T-helper 1 cell treated with Interleukin-12 subunit alpha and Interleukin-12 subunit beta and Interleukin-4 antibody, amounts not matched to agents 30 ng/mL and 1 ng/mL, for 36 hours (primary cell): ENCODE measurements around the gene SLCO3A1. TPM values are rescaled to one million over a fixed set of nuclear protein-coding genes. Genes with fewer than 3 reads are reported as not detected.

Experiments
- intact Hi-C: fragments of 100-400 bp; cut with micrococcal nuclease; formaldehyde crosslinking; loops from one replicate; pipeline ENCODE4 v1.15.1; 2024
- total RNA-seq: library from RNA; stranded (reverse); gene quantifications from 2 replicates; pipeline ENCODE4 v1.2.3, GENCODE V29; 2022

Gene SLCO3A1
- total RNA-seq, 1 donor from 2014 or later = 35.2 TPM

- intact Hi-C loops = no loop called here
Observed at GRCh38 chr15:92092289-92093105, 239.0 kb downstream of the SLCO3A1 start.

GRCh38 chr15:92095693-92096092 is 242.2 kb downstream of the SLCO3A1 start:
- intact Hi-C loops = no loop called here

DNA sequence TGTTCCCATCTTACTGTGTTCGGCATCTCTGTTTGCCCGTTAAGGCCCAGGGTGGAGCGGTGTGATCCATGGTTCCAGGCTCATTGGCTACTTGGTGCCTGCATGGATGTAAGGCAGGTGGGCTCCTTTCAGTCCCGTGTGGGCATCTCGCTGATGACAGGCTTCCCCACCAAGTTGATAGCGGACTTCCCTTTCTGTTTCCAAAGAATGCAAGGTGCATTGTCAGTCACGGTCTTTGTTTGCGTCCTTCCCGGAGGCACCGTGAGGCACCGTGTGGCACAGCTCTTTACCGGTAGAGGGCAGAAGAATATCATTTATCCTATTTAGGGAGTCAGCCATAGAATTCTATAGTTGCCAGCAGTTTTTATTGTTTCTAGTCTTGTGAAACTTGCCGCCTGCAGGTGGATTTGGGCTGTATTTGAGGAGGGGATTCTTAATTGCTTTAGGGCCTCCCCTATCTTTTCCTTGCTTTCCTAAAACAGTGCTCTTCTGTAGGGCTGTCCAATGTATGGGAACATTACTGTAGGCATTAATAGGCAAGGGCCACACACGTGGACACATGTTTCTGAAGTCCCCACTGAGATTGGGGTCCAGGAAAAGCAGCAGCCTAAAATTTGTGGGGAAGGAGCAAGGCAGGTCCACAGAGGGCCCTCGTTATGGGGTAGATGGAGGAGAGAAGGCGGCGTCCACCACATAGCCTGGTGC is 244.1 kb downstream of the SLCO3A1 start:
- intact Hi-C loops = loop anchor here (1.0 kb wide), 2 partner anchors 129 to 618 kb away; no protein-coding TSS in a partner anchor

- intact Hi-C loops = no loop called here
Observed at GRCh38 chr15:92098869-92099268, 245.4 kb downstream of the SLCO3A1 start.

DNA sequence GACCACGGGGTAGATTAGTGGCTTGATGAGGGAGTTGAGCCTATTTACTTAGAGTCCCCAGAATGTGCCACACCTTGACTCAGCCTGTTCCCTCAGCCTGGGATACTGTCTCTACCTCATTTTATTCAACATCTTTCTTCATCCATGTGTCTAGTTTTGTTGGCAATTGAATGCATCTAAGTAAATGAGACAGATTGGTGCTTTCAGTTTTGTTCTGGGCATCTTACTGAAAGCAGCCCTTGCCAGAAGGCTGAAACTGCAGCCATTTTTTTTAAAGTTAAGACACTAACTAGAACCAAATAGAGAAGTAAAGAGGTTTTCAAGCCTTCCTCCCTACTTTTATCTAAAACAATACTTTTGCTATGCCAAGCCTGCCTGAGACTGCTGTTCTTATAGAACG is 246.8 kb downstream of the SLCO3A1 start:
- intact Hi-C loops = no loop called here

- intact Hi-C loops = no loop called here
Observed at GRCh38 chr15:92100751-92101150, 247.2 kb downstream of the SLCO3A1 start.

GRCh38 chr15:92101708-92102394 is 248.3 kb downstream of the SLCO3A1 start:
- intact Hi-C loops = no loop called here

DNA sequence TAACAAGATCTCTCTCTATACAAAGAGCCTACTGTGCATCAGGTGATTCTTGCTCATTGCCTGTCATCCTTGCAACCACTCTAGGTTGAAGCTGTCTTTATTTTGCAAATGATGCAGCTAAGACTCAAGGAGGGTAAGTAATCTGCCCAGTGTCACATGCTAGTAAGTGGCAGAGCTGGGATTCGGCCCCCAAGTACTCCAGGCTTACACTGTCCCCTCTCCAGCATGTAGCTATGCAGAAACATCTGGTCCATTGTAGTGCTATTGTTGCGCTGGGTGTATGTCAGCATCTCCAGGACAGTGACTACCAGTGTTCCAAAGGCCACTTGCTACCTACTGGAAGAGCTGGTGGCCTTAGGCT is 248.9 kb downstream of the SLCO3A1 start:
- intact Hi-C loops = no loop called here

- intact Hi-C loops = no loop called here
Observed at GRCh38 chr15:92104072-92104471, 250.6 kb downstream of the SLCO3A1 start.

DNA sequence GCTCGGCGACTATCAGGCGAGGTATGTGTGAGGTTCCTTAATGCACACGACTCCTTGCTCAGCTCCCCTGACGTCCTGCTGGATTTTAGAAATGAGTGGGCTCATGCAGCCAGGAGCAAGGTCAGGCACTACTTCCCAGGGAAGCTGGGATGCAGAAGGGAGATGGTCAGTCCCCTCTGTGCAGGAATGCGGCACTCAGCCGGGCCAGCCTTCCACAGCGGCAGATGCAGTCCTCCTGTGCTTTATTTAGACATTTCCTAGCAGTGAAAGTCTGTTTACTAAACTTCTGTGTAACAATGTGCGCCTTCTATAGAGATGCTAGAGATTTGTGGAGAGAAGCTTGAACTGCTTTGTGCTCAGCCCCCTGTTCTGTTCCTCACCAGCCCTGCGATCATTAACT is 252.1 kb downstream of the SLCO3A1 start:
- intact Hi-C loops = no loop called here

DNA sequence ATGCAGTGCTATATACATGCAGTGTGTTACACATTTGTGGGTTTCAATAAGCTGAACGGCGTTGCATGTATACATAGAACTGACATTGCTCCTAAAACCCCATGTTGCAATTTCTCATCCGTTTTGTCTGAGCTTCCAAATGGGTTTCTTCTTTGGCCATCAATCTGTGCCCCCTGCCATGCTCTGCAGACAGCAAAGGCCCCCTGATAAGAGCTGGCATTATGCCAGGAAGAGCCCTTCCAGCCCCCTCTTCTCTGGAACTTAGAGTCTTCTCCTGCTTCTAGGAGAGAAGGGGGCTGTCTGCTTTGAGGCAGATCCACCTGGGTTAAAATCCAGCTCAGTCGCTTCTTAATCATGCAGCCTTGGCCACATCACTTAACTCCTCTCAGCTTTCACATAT is 254.0 kb downstream of the SLCO3A1 start:
- intact Hi-C loops = no loop called here

- intact Hi-C loops = no loop called here
Observed at GRCh38 chr15:92109191-92109873, 255.8 kb downstream of the SLCO3A1 start.

DNA sequence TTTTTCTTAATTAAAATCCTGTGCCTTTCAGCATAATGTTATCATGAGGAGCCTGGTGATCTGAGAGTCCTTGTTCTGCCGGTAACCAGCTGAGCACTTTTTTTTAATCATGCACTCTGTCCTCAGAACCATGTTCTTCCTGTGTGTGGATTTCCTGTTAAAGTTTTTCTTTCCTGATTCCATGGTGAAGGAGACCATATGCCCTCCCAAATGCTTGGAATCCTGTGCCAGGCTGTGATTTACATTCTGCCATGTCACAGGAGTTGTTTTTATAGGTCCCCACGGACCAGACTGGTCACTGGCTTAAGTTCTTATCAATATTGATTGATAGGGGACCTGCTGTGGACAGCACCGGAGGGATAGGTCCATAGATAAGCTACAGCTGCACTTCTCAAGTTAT is 257.8 kb downstream of the SLCO3A1 start:
- intact Hi-C loops = no loop called here

GRCh38 chr15:92111751-92112150 is 258.2 kb downstream of the SLCO3A1 start:
- intact Hi-C loops = no loop called here

- intact Hi-C loops = no loop called here
Observed at GRCh38 chr15:92112180-92112579, 258.7 kb downstream of the SLCO3A1 start.

GRCh38 chr15:92112711-92113110 is 259.2 kb downstream of the SLCO3A1 start:
- intact Hi-C loops = no loop called here

DNA sequence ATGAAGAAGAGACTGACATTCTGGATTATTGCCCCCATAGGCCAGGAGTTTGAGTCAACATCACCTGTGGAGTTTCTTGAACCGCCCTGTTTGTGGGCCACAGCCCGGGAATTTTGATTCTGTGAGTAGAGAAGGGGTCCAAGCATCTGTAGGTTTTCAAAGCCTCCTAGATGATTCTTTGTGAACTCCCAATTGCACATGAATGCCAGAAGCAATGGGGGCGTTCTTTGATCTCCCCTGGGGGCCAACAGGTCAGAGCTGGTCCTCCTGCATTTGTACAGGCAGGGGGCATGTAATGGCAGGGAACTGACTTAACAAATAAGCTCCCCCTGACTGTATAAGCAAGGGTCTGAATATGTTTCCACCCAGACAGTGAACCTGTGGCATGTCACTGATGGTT is 260.3 kb downstream of the SLCO3A1 start:
- intact Hi-C loops = no loop called here

GRCh38 chr15:92115834-92116233 is 262.3 kb downstream of the SLCO3A1 start:
- intact Hi-C loops = no loop called here

- intact Hi-C loops = no loop called here
Observed at GRCh38 chr15:92116330-92116729, 262.8 kb downstream of the SLCO3A1 start.

DNA sequence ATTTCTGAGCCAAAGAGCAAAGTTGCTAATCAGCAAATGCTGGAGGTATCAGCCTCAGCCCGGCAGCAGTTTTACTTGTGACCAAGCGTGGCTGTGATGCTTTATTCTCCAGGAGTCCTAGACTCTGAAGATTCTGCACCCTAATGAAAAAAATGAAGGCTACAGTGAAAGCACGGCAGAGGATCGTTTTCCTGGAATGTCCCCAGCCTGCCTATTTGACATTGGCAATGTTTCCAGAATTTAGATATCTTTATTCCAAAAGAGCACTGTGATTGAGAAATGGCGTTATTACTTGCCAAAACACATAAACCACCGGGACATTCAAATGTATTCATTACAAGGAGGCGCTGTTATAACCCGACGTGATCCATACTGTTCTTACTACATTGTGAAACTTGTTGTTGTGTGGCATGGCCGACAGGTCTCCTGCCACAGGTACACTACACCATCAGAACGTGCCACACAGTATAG is 263.8 kb downstream of the SLCO3A1 start:
- intact Hi-C loops = no loop called here

- intact Hi-C loops = no loop called here
Observed at GRCh38 chr15:92118162-92118935, 264.8 kb downstream of the SLCO3A1 start.
